GM20000 (cell line): ENCODE measurements around the gene ZNF155.

Source experiments
- DNase-seq: peaks from one replicate; pipeline ENCODE4 v3.0.0; 2012; ENCODE audit warnings: low spot score
- TF ChIP-seq, protein P1 (sequence below): IDR thresholded peaks from 2 replicates; pipeline ENCODE4 v1.5.1; 2012; ENCODE audit warnings: mild to moderate bottlenecking, control low read depth; ENCODE audit errors: extremely low read depth, missing control alignments

ZNF155 gene

GRCh38 chr19:44042147-44042546, 58.2 kb downstream of the ZNF155 start:
- TF ChIP-seq, protein P1, sequence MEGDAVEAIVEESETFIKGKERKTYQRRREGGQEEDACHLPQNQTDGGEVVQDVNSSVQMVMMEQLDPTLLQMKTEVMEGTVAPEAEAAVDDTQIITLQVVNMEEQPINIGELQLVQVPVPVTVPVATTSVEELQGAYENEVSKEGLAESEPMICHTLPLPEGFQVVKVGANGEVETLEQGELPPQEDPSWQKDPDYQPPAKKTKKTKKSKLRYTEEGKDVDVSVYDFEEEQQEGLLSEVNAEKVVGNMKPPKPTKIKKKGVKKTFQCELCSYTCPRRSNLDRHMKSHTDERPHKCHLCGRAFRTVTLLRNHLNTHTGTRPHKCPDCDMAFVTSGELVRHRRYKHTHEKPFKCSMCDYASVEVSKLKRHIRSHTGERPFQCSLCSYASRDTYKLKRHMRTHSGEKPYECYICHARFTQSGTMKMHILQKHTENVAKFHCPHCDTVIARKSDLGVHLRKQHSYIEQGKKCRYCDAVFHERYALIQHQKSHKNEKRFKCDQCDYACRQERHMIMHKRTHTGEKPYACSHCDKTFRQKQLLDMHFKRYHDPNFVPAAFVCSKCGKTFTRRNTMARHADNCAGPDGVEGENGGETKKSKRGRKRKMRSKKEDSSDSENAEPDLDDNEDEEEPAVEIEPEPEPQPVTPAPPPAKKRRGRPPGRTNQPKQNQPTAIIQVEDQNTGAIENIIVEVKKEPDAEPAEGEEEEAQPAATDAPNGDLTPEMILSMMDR, result no peak
- no peak for DNase-seq
